T-helper 22 cell (primary cell): ENCODE results near the gene AARS2.
"Not testable (repeated sequence)": the region's sequence is repeated elsewhere in the genome, so short reads cannot be mapped to it uniquely, and the experiment has no call there.

Experiments used
- DNase-seq: peaks from one replicate; pipeline ENCODE4 v3.0.0-alpha.2; 2020; ENCODE audit warnings: low read depth

The AARS2 gene

DNA sequence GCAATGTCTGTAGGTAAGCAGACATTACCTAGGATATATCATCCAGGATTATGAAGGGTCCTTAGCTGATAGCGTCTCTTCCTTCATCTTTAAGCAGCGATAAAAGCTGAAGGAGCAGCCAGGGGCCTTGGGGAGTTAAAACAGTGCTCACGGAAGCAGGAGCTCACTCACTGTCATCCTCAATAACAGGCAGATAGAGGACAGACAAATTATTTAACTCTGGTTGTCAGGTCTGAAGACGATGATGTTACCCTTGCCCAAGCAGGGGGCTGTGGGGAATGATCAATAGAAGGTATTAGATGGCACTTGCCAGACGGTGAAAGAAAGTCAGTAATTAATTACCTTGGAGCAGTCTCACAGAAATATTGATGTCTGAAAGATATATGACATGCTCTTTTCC is 16.7 kb upstream of the AARS2 start:
- DNase-seq = no peak

- DNase-seq = not testable (repeated sequence)
These were observed 15.1 kb upstream of the AARS2 start for GRCh38 chr6:44328203-44328602.

- DNase-seq = no peak
These were observed 14.6 kb upstream of the AARS2 start for GRCh38 chr6:44327760-44328159.

GRCh38 chr6:44327096-44327495 is 13.9 kb upstream of the AARS2 start:
- DNase-seq = no peak

- no peak for DNase-seq
These were observed 8.1 kb upstream of the AARS2 start for GRCh38 chr6:44321210-44321609.

- DNase-seq = not testable (repeated sequence)
These were observed 4.0 kb upstream of the AARS2 start for GRCh38 chr6:44317136-44317631.

- no peak for DNase-seq
These were observed 3.3 kb upstream of the AARS2 start for GRCh38 chr6:44316481-44316880.

DNA sequence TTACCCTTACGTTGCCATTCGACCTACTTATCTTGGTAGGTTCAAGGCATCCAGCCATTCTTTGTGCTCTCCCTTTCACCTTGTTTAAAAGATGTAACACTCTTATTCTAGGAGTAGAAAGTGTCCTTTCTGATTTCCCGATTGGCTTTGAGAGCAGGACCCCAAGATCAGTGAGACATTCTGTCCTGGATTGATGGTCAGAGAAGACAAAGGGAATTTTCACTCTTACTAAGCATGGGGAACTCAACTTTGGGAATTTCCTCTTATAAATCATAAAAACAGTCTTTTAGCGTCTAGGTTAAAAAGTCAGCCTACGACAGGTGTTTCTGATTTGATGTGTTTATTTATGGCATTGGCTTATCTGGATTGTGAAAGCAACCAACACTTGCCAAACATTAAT is 2.8 kb upstream of the AARS2 start:
- DNase-seq = no peak

GRCh38 chr6:44315516-44315915 is 2.4 kb upstream of the AARS2 start:
- no peak for DNase-seq

DNA sequence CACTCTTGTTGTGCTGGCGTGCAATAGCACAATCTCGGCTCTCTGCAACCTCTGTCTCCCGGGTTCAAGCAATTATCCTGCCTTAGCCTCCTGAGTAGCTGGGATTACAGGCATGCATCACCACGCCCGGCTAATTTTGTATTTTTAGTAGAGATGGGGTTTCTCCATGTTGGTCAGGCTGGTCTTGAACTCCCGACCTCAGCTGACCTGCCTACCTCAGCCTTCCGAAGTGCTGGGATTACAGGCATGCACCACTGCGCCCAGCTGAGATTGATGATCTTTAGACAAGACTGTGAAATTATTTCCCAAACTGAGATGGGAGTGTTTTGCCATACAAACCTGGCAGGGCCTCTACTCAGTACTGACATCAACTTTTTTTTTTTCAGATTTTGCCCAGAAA is 1.5 kb upstream of the AARS2 start:
- not testable (repeated sequence) for DNase-seq

- no peak for DNase-seq
These were observed 1.4 kb downstream of the AARS2 start for GRCh38 chr6:44311767-44312166.

DNA sequence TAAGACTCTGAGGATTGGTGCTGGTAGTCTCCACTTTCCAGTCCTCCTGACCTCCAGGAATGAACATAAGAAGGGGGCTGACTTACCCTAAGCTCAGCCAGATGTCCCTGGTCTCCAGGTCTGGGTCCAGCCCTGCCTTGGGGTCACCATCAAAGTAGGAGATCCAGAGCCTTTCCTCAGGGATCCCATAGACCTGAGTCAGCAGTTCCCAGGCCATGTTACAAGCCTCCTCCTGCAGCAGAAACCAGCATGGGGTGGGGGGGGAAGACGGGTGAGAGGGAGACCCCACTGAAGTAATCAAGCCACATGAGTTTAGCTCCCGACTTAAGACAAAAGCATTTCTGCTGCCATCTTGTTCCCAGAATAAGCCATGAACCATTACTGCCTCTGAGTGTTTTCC is 1.8 kb downstream of the AARS2 start:
- no peak for DNase-seq

GRCh38 chr6:44310241-44310640 is 2.9 kb downstream of the AARS2 start:
- DNase-seq = no peak

- DNase-seq = no peak
These were observed 3.5 kb downstream of the AARS2 start for GRCh38 chr6:44309631-44310030.

DNA sequence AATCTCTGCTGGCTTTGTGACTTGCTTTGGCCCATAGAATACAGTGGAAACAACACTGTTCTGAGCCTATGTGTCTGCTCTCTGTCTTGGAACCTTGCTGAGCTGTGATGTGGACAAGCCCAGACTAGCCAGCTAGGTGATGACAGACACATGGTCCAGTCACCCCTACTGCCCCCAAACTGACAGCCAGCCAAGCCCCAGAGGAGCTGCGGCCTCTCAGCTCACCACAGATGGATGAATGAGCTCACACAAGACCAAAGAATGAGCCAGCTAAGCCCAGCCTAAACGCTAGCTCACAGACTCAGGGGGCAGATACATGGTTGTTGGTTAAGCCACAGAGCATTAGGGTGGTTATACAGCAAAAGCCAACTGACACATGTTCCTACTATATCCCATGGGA is 4.1 kb downstream of the AARS2 start:
- DNase-seq = no peak

DNA sequence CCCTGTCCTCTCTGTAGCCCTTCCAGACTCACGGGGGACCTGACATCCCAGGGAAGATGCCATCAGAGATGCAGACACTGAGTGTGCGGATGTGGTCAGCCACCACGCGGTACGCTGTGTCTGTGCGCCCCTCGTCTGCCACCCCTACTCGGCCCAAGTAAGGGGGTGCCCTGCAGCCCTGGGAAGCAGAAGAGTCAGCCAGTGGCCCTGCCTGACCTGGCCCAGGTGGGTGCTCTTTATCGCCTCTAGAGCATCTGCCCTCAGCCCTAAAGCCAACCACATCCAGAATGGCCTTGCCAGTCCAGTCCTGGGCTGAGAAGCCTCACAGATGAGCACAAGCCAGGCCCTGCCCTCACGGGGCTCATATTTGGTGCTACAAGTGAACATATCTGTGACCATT is 5.9 kb downstream of the AARS2 start:
- DNase-seq = no peak

DNA sequence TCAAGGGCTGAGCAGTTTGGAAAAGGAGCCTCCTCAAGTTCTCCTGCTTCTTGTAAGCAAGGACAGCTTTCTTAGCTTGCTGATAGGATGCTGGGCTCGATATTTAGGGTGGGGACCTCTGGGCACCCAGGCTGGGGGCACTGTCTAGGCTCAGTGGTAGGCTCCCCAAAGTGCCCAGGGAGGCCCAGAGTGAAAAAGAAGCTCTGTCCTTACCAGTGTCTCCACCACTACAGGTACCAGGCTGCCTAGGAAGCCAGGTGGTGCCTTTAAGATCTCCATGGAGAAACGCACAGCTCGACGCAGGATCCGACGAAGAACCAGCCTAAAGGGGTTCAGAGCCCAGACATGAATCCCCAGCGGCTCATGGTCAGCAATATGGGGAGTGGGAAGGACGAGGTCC is 6.4 kb downstream of the AARS2 start:
- no peak for DNase-seq

- no peak for DNase-seq
These were observed 7.9 kb downstream of the AARS2 start for GRCh38 chr6:44305200-44305725.

DNA sequence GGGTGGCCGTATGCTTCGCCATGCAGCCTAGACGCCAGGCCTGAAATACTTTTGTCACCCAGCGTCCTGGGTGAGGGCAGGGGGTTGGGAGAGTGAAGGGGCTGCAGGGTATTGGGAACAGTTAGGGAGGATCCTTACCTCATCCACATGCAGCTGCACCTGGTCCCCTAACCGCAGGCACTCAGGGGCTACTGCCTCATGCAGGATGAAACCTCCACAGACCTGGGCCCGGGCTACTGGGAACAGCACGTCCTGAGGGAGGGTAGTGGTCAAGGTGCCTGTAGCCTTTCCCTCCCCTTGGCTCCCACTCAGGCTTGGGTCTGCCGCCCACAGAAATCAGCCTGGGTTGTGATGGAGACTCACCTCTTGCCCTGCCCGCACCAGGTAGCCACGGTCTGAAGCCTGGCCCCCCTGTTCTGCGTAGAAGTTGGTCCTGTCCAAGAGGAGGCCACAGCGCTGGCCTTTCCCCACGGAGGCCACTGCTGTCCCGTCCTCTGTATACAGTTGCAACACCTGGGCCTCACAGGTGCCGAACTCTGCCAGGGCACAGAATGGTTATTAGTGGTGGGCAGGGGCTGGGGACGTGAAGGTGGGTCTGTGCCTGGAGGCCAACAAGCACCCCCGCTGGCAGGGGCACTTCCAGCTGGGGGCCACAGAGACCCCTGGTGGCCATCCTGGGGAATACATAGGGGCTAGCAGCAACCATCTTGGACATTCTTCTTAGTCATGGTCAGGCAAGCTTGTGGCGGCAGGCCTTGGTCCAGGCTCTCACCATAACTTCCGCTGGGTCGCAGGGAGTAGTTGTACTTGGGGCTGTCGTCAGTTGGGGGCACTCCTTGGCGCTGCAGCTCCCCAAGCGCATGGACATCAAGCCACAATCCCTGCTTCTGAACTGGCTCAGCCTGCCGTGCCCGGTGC is 8.6 kb downstream of the AARS2 start:
- DNase-seq = no peak

GRCh38 chr6:44303842-44304241 is 9.3 kb downstream of the AARS2 start:
- no peak for DNase-seq

- DNase-seq = no peak
These were observed 10.3 kb downstream of the AARS2 start for GRCh38 chr6:44302856-44303255.

DNA sequence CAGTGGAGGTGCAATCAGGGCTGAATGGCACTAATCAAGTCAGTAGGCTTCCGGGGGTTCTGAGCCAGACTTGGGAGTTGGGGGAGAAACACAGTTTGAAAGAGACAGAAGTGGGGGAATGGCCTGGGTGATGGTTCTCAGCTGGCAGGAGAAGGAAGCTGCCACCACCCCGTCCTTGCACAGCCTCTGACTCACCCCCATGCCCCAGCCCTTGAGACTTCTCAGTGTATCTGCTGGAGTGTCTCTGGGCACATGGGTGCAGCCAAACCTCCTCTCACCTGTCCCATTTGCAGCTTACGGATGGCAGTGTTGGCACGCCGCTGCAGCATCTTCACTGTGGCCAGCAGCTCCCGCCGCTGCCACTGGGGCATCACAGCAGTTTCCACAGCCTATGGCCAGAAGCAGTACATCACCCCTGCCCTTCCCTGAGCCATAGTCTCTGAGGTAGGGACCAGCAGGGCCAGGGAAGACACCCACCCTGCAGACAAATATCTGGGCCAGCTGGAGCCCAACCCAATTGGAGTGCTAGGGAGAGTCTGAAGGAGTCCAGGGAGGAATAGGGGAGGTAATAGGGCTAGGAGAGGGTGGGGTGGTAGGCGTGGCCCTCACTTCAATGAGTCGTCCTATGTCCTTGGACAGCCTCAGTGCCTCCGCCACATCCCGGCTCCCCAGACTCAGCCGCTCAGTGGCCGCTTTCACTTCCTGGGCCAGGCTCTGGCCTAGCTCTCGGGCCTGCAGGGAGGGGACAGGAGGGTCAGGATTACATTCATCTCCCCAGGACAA is 11.2 kb downstream of the AARS2 start:
- no peak for DNase-seq

DNA sequence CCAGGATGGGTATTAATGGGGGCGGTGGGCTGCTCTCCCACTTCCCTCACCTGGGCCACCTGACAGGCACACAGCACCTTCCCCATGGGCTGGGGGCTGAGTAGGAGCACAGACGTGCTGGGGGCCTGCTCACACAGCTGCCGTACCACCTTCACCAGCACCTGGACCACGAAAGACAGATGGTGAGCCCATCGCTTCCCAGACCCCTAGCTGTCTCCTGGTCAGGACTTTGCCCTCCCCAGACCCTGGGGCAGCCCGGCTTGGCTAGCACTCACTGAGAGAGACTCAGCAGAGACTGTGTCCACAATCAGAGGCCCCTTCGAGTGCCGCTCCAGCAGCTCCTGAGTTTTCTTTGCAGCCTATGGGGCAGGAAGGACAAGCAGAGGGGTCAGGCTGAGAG is 12.0 kb downstream of the AARS2 start:
- no peak for DNase-seq
